ENCODE measurements around the gene ATR. TPM values are rescaled to one million over a fixed set of nuclear protein-coding genes. Genes with fewer than 3 reads are reported as not detected.

Gene ATR
- total and polyA plus RNA-seq, 3 donors from 2014 or later: 21.8 to 42.8 (median 34.9) TPM

GRCh38 chr3:142450189-142450588 is 128.3 kb downstream of the ATR start:
- TF ChIP-seq POLR2A (IDR thresholded peaks at IDR 0.05) (no peak), CTCF (IDR thresholded peaks at IDR 0.05) (no peak)
- intact Hi-C loops (cut with DNase I; ENCODE audit: low total_unique reads): no loop called here
- H3K36me3 ChIP-seq (ENCODE audit: low read depth, missing control alignments): no peaks in the 10 kb centered on the region
- 94 to 96% methylated on average over 3 of the region's 3 CpGs for WGBS, 2 donors
- peaks cover 6% of the 10 kb centered on the region for H3K4me1 ChIP-seq
- no peak for DNase-seq
- H3K9me3 ChIP-seq: no peaks in the 10 kb centered on the region
- no peaks in the 10 kb centered on the region for H3K27me3 ChIP-seq
- no peak overlapping the region for H3K27ac ChIP-seq
- H3K4me3 ChIP-seq: no peak overlapping the region

GRCh38 chr3:142447852-142448823 is 130.4 kb downstream of the ATR start, which contains the start of gene XRN1:
TSS of gene XRN1 (minus strand) at chr3:142448037. CDS start at chr3:142447944, 93 bp downstream.
- intact Hi-C loops (cut with DNase I; ENCODE audit: low total_unique reads): no loop called here

GRCh38 chr3:142447301-142447851 is 131.2 kb downstream of the ATR start:
- Histone ChIP-seq H3K27ac (peak overlapping the region; percentile 97 to 99), H3K9me3 (no peaks in the 10 kb centered on the region), H3K4me3 (peak overlapping the region; percentile 92 to 97), H3K36me3 (ENCODE audit: low read depth, missing control alignments) (no peaks in the 10 kb centered on the region), H3K27me3 (no peaks in the 10 kb centered on the region), H3K4me1 (peaks cover 6% of the 10 kb centered on the region)
- TF ChIP-seq CTCF (IDR thresholded peaks at IDR 0.05): no peak
- no peak for TF ChIP-seq POLR2A (IDR thresholded peaks at IDR 0.05)
- WGBS, 2 donors: 0% methylated on average over 29 to 35 of the region's 35 CpGs
- intact Hi-C loops (cut with DNase I; ENCODE audit: low total_unique reads): no loop called here
- DNase-seq: peak; percentile 72

More at GRCh38 chr3:142447852-142448823, 130.4 kb downstream of the ATR start, which contains the start of gene XRN1:
- Histone ChIP-seq H3K27me3 (no peaks in the 10 kb centered on the region), H3K36me3 (ENCODE audit: low read depth, missing control alignments) (no peaks in the 10 kb centered on the region), H3K4me1 (peaks cover 6% of the 10 kb centered on the region), H3K9me3 (no peaks in the 10 kb centered on the region), H3K27ac (peak within 1 kb of the TSS; percentile 97 to 99), H3K4me3 (peak within 1 kb of the TSS; percentile 92 to 97)
- 4 to 5% methylated on average over 24 to 47 of the region's 52 CpGs for WGBS, 2 donors
- peak; percentile 21 for TF ChIP-seq POLR2A (IDR thresholded peaks at IDR 0.05)
- no peak for TF ChIP-seq CTCF (IDR thresholded peaks at IDR 0.05)
- DNase-seq: peak; percentile 96

GRCh38 chr3:142445816-142446254 is 132.7 kb downstream of the ATR start:
- H3K27ac ChIP-seq: no peak overlapping the region
- H3K36me3 ChIP-seq (ENCODE audit: low read depth, missing control alignments): no peaks in the 10 kb centered on the region
- TF ChIP-seq POLR2A (IDR thresholded peaks at IDR 0.05): no peak
- no peak for TF ChIP-seq CTCF (IDR thresholded peaks at IDR 0.05)
- intact Hi-C loops (cut with DNase I; ENCODE audit: low total_unique reads): no loop called here
- no peaks in the 10 kb centered on the region for H3K27me3 ChIP-seq
- no peaks in the 10 kb centered on the region for H3K9me3 ChIP-seq
- H3K4me1 ChIP-seq: peaks cover 6% of the 10 kb centered on the region
- no peak for DNase-seq
- 77% methylated on average over 6 of the region's 6 CpGs for WGBS, 2 donors
- no peak overlapping the region for H3K4me3 ChIP-seq

Measured in testis (tissue), 3 donors.